Vagina (tissue), 2 donors: ENCODE data around the gene GNAO1. TPM values are rescaled to one million over a fixed set of nuclear protein-coding genes. Genes with fewer than 3 reads are reported as not detected.

Source experiments
- DNase-seq, 2 donors: peaks; one replicate each; pipeline ENCODE4 v3.0.0-alpha.2; 2017; ENCODE audit errors: extremely low spot score in 2 of 2
- H3K27ac ChIP-seq: fragments of 200-600 bp; sonication (generic); one replicate; pipeline ENCODE4 v1.5.1; 2019
- H3K27me3 ChIP-seq: fragments of 200-600 bp; sonication (generic); one replicate; pipeline ENCODE4 v1.5.1; 2019
- H3K36me3 ChIP-seq, 2 donors: fragments of 200-600 bp; sonication (generic); one replicate each; pipeline ENCODE4 v1.5.1; 2017 to 2019
- H3K4me1 ChIP-seq: fragments of 200-600 bp; sonication (generic); one replicate; pipeline ENCODE4 v1.5.1; 2019
- H3K4me3 ChIP-seq, 2 donors: fragments of 200-600 bp; sonication (generic); 1 replicate in 1 of 2; 2 replicates in 1 of 2; pipeline ENCODE4 v1.5.1; 2016 to 2019
- H3K9me3 ChIP-seq: fragments of 200-600 bp; sonication (generic); one replicate; pipeline ENCODE4 v1.5.1; 2019
- POLR2A ChIP-seq, 2 donors: fragments of 450-650 bp; IDR thresholded peaks; one replicate each; pipeline ENCODE4 v1.6.1; 2017; ENCODE audit warnings: antibody characterized with exemption in 2 of 2, mild to moderate bottlenecking in 2 of 2, moderate library complexity in 2 of 2
- POLR2AphosphoS5 ChIP-seq, 2 donors: sonication (generic); formaldehyde crosslinking; IDR thresholded peaks; one replicate each; pipeline ENCODE4 v1.9.0; 2017; ENCODE audit warnings: antibody characterized with exemption in 2 of 2, mild to moderate bottlenecking in 2 of 2, low read depth in 1 of 2; ENCODE audit not compliant: insufficient read depth in 1 of 2
- intact Hi-C: fragments of 100-400 bp; cut with DNase I; formaldehyde crosslinking; loops from one replicate; pipeline ENCODE4 v1.15.1; 2023
- total RNA-seq: library from RNA; depleted of rRNA; stranded (reverse); fragments of >200 nt; gene quantifications from one replicate; pipeline ENCODE4 v1.2.3, GENCODE V29; 2016
- TF ChIP-seq, protein P1 (sequence below), 3 experiments: fragments of 450-650 bp in 2 of 3; fragments of 200-600 bp in 1 of 3; sonication (generic) in 1 of 3; IDR thresholded peaks; one replicate each; pipeline ENCODE4 v1.5.1; 2017 to 2019; ENCODE audit warnings: antibody characterized with exemption in 3 of 3, mild to moderate bottlenecking in 2 of 3, moderate library complexity in 2 of 3

GNAO1 gene
- total RNA-seq, 1 donor from 2014 or later = 16.2 TPM

DNA sequence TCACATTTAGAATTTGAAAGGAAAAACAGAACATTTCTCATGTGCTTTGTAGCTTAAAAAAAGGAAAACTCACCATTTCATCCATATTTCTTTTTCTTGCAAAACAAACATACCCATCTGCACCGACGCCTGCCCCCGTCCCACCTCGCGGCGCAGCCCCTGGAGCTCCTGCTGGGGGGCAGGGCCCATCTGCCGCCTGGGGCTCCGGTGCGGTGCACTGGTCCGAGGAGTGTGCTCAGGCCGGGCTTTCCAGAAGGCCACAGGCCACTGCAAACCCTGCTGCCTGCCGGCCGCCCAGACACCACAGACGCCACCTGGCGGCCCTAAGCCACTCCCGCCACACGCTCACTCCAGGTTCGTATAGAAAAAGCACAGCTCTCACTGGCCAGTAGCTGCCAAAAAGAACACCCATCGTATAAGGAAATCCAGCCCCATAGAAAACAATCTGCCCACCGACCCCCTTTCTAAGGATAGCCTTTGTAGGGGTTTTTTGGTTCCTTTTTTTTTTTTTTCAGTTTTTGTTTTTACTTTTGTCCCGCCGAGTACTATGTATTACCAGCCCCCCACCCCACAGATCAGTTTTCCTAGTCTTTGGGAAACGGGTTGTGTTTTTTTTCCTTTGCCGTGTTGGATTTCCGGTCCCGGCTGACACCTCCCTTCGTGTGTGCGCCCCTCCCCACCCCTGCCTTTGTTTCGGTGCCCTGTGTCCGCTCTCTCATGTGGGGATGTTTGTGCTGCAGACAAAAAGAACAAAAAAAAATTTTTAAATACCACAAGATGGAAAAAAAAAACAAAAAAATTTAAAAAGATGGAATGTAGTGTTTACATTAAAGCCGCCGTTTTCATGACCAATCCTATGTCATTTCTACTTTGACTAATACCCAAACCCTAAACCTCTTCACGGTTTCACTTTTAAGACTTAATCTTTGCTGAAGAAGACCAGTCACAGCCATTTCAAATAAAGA is 165.3 kb downstream of the GNAO1 start:
- H3K9me3 ChIP-seq = no peaks in the 10 kb centered on the region
- DNase-seq = no peak
- no peaks in the 10 kb centered on the region for H3K36me3 ChIP-seq
- H3K27me3 ChIP-seq = no peaks in the 10 kb centered on the region
- peak overlapping the region; percentile 44 to 51 for H3K4me3 ChIP-seq
- H3K27ac ChIP-seq = peak overlapping the region; percentile 80
- intact Hi-C loops = no loop called here
- TF ChIP-seq POLR2AphosphoS5 (IDR thresholded peaks at IDR 0.05; ENCODE audit: insufficient read depth in 1 of 2, low read depth in 1 of 2) (peak; percentile 54 to 58), POLR2A (IDR thresholded peaks at IDR 0.05) (no peak)
- TF ChIP-seq, protein P1, sequence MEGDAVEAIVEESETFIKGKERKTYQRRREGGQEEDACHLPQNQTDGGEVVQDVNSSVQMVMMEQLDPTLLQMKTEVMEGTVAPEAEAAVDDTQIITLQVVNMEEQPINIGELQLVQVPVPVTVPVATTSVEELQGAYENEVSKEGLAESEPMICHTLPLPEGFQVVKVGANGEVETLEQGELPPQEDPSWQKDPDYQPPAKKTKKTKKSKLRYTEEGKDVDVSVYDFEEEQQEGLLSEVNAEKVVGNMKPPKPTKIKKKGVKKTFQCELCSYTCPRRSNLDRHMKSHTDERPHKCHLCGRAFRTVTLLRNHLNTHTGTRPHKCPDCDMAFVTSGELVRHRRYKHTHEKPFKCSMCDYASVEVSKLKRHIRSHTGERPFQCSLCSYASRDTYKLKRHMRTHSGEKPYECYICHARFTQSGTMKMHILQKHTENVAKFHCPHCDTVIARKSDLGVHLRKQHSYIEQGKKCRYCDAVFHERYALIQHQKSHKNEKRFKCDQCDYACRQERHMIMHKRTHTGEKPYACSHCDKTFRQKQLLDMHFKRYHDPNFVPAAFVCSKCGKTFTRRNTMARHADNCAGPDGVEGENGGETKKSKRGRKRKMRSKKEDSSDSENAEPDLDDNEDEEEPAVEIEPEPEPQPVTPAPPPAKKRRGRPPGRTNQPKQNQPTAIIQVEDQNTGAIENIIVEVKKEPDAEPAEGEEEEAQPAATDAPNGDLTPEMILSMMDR (IDR thresholded peaks at IDR 0.05) = peak; percentile 54 to 70 (median 68)
- H3K4me1 ChIP-seq = peaks cover 18% of the 10 kb centered on the region

DNA sequence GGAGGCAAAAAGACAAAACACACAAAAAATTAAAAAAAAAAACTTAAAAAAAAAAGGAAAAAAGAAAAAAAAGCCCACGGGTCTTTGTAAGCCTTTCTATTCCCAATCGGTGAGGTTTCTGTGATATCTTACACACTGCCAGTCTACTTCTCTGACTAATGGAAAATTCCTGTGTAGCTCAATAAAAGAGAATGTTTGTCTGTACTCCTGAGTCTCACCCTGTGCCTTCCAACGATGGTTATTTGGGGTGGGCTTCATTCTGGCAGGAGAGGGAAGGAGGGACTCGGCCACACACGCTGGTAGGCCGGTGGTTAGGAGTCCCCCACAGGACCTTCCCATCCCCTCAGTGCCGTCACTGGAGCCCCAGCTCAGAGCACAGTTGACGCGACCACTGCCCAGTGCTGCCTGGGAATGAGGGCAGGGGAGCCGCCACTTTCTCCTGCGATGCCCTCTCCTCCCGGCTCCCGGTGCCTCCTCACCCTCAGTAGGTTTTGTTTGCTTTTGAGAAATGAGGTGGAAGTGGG is 166.0 kb downstream of the GNAO1 start:
- peaks cover 18% of the 10 kb centered on the region for H3K4me1 ChIP-seq
- H3K27me3 ChIP-seq = no peaks in the 10 kb centered on the region
- peak overlapping the region; percentile 80 for H3K27ac ChIP-seq
- H3K36me3 ChIP-seq = peaks cover 0 to 7% of the 10 kb centered on the region in 2 donors
- H3K4me3 ChIP-seq = peak overlapping the region in 1 of 2 donors; percentile 51
- TF ChIP-seq POLR2A (IDR thresholded peaks at IDR 0.05) (no peak), POLR2AphosphoS5 (IDR thresholded peaks at IDR 0.05; ENCODE audit: insufficient read depth in 1 of 2, low read depth in 1 of 2) (peak in 1 of 2 donors; percentile 35)
- intact Hi-C loops = no loop called here
- DNase-seq = no peak
- H3K9me3 ChIP-seq = no peaks in the 10 kb centered on the region

DNA sequence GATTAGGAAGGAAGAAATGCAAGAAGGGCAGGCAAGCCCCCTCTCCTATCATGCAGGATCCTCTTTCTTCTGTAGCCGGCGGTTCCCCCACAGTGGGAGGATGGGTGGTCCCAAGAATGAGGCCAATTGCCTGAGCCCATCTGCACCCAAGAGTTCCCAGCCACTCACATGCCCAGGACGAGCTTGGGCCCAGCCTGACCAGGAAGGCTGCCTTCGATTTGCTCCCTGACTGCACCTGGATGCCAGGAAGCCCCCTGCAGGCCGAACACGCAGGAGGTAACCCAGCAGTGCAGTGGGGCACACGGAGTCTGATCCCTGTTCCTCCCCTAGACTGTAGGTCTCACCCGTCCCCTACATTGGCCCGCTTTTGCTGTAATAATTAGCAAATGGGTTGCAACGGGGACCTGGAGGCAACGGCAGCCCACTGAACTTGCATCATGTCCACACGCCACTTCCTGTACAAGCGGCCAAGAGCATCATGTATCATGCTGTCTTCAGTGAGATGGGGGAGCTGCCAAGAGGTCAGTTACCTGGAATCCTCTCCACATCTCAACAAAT is 166.6 kb downstream of the GNAO1 start:
- intact Hi-C loops = no loop called here
- Histone ChIP-seq H3K4me1 (peaks cover 18% of the 10 kb centered on the region), H3K27me3 (no peaks in the 10 kb centered on the region), H3K27ac (peak overlapping the region; percentile 80), H3K9me3 (no peaks in the 10 kb centered on the region), H3K4me3 (no peak overlapping the region), H3K36me3 (peaks cover 0 to 11% of the 10 kb centered on the region in 2 donors)
- no peak for DNase-seq
- TF ChIP-seq, protein P1 (IDR thresholded peaks at IDR 0.05) = no peak
- no peak for TF ChIP-seq POLR2AphosphoS5 (IDR thresholded peaks at IDR 0.05; ENCODE audit: insufficient read depth in 1 of 2, low read depth in 1 of 2)
- no peak for TF ChIP-seq POLR2A (IDR thresholded peaks at IDR 0.05)

DNA sequence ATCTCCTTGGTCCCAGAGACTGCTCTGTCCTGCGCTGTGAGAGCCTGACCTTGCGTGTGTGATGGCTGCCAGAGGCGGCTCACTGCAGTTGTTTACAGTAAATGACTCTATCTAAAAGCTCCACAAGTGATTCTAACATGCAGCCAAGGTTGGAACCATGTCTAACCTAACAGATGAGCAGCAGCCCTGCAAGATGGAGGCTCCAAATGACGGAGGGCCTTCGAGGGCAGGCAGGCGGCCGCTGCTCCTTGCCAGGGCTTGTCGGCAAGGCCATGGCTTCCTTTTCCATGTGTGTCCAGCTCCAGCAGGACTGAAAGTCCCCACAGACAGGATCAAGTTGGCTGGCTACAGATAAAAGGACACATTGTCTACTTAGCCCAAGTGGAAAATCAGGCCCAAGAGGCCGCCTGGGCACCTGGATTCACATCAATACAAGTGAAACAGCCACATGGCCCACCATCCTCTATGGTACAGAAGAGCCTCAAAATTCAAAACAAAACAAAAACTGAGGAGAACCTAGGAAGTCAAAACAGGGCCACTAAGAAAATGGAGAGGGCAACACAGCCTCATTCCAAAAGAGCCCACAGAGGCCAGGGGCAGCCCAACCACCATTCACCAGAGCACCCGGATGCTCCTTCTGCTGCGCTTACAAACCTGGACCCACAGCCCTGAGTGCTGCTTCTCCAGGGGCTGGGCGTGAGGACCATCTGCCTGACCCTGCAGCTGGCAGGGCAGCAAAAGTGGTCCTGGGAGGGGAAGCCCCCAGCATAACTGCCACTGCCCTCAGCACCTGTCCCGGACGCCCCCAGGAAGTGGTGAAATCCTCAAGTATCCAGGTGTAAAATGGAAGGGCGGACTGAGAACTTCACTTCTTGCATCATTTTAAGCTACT is 169.1 kb downstream of the GNAO1 start:
- no peaks in the 10 kb centered on the region for H3K27me3 ChIP-seq
- no peak for DNase-seq
- H3K27ac ChIP-seq = no peak overlapping the region

DNA sequence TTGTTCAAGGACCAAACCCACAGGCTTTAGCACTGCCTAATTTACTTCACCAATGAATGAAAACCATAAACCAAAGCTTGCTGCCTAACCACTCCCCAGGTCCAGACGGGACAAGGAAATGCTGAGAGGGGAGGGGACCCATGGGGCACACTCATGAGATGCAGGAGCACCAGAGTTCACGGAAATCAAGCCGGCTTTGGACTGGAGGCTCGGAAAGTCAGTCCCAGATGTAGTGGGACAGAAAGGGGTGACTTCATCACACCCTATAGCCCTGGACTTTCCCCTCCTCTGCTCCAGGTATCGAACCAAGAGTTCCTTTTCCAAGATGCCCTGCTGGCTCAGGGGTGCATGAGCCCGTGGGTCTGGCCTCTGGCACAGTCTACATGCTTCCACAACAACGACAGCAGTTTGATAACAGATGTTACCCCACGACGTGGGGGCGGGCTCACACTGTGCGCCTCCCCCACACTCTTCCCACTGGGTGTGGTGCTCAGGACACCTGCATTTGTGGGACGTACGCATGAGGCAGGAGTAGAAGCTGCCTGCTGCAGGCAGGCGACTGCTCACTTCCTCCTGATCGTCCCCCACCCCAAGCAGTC is 170.9 kb downstream of the GNAO1 start:
- DNase-seq = peak in 1 of 2 donors; percentile 81
- intact Hi-C loops = no loop called here
- H3K27me3 ChIP-seq = no peaks in the 10 kb centered on the region
- peaks cover 9% of the 10 kb centered on the region for H3K4me1 ChIP-seq
- TF ChIP-seq, protein P1 (IDR thresholded peaks at IDR 0.05) = no peak
- TF ChIP-seq POLR2AphosphoS5 (IDR thresholded peaks at IDR 0.05; ENCODE audit: insufficient read depth in 1 of 2, low read depth in 1 of 2) = no peak
- TF ChIP-seq POLR2A (IDR thresholded peaks at IDR 0.05) = no peak
- H3K9me3 ChIP-seq = no peaks in the 10 kb centered on the region
- H3K4me3 ChIP-seq = no peak overlapping the region
- peaks cover 0 to 41% of the 10 kb centered on the region in 2 donors for H3K36me3 ChIP-seq
- H3K27ac ChIP-seq = no peak overlapping the region

More for the DNA sequence above, 169.1 kb downstream of the GNAO1 start:
- no peak for TF ChIP-seq POLR2A (IDR thresholded peaks at IDR 0.05)
- Histone ChIP-seq H3K4me3 (no peak overlapping the region), H3K9me3 (no peaks in the 10 kb centered on the region), H3K36me3 (peaks cover 0 to 30% of the 10 kb centered on the region in 2 donors), H3K4me1 (peaks cover 18% of the 10 kb centered on the region)
- intact Hi-C loops = no loop called here
